ENCODE results near the gene BOC. TPM values are rescaled to one million over a fixed set of nuclear protein-coding genes. Genes with fewer than 3 reads are reported as not detected.

Gene BOC
- total RNA-seq, 1 donor from 2014 or later = 20.2 TPM

GRCh38 chr3:113275929-113276750 lies 64.8 kb downstream of the BOC start:
- Mint-ChIP-seq H3K4me3 (ENCODE audit: unreplicated experiment) (no peak overlapping the region), H3K9me3 (ENCODE audit: unreplicated experiment) (no peaks in the 10 kb centered on the region), H3K4me1 (ENCODE audit: low read depth, unreplicated experiment) (peaks cover 17% of the 10 kb centered on the region), H3K27me3 (ENCODE audit: low read depth, unreplicated experiment) (peaks cover 1% of the 10 kb centered on the region), H3K36me3 (ENCODE audit: low read depth, unreplicated experiment) (peaks cover 24% of the 10 kb centered on the region), H3K27ac (ENCODE audit: unreplicated experiment) (peak overlapping the region; percentile 41)
- Histone ChIP-seq H3K36me3 (ENCODE audit: insufficient read depth, low read length) (peaks cover 2% of the 10 kb centered on the region), H3K4me2 (ENCODE audit: low read length) (peak overlapping the region; percentile 86), H3K27me3 (ENCODE audit: insufficient read depth, low read length) (no peaks in the 10 kb centered on the region), H2AFZ (ENCODE audit: low read depth, low read length) (peak overlapping the region; percentile 23), H3K4me1 (ENCODE audit: insufficient read depth, low read length) (peaks cover 17% of the 10 kb centered on the region), H3K9me3 (ENCODE audit: insufficient read depth, low read depth, low read length) (no peaks in the 10 kb centered on the region), H3K27ac (ENCODE audit: low read depth, low read length) (peak overlapping the region; percentile 59), H3K79me2 (ENCODE audit: insufficient read depth, low read length) (no peaks in the 10 kb centered on the region), H4K20me1 (ENCODE audit: insufficient read depth, low read length) (no peaks in the 10 kb centered on the region), H3K9ac (ENCODE audit: low read length) (peak overlapping the region; percentile 73), H3K4me3 (ENCODE audit: insufficient read depth, low read depth, low read length) (peak overlapping the region; percentile 44)
- TF ChIP-seq EZH2 (IDR thresholded peaks at IDR 0.05; ENCODE audit: insufficient read depth, low read length) = no peak
- TF ChIP-seq CTCF (IDR thresholded peaks at IDR 0.05; ENCODE audit: insufficient read depth, low read depth, low read length) = no peak
- DNase-seq (ENCODE audit: low read depth) (peak; percentile 59), FAIRE-seq (peak; percentile 58)

- Mint-ChIP-seq H3K27ac (ENCODE audit: unreplicated experiment) (peak overlapping the region; percentile 41), H3K9me3 (ENCODE audit: unreplicated experiment) (no peaks in the 10 kb centered on the region), H3K4me3 (ENCODE audit: unreplicated experiment) (no peak overlapping the region), H3K27me3 (ENCODE audit: low read depth, unreplicated experiment) (peaks cover 1% of the 10 kb centered on the region), H3K36me3 (ENCODE audit: low read depth, unreplicated experiment) (peaks cover 26% of the 10 kb centered on the region), H3K4me1 (ENCODE audit: low read depth, unreplicated experiment) (peaks cover 17% of the 10 kb centered on the region)
- Histone ChIP-seq H3K79me2 (ENCODE audit: insufficient read depth, low read length) (no peaks in the 10 kb centered on the region), H2AFZ (ENCODE audit: low read depth, low read length) (peak overlapping the region; percentile 23), H3K9me3 (ENCODE audit: insufficient read depth, low read depth, low read length) (no peaks in the 10 kb centered on the region), H3K27me3 (ENCODE audit: insufficient read depth, low read length) (no peaks in the 10 kb centered on the region), H3K4me2 (ENCODE audit: low read length) (peak overlapping the region; percentile 86), H3K27ac (ENCODE audit: low read depth, low read length) (peak overlapping the region; percentile 59), H3K4me1 (ENCODE audit: insufficient read depth, low read length) (peaks cover 17% of the 10 kb centered on the region), H4K20me1 (ENCODE audit: insufficient read depth, low read length) (no peaks in the 10 kb centered on the region), H3K9ac (ENCODE audit: low read length) (peak overlapping the region; percentile 73), H3K36me3 (ENCODE audit: insufficient read depth, low read length) (peaks cover 2% of the 10 kb centered on the region), H3K4me3 (ENCODE audit: insufficient read depth, low read depth, low read length) (peak overlapping the region; percentile 44)
- FAIRE-seq = no peak
- DNase-seq (ENCODE audit: low read depth) = no peak
- no peak for TF ChIP-seq EZH2 (IDR thresholded peaks at IDR 0.05; ENCODE audit: insufficient read depth, low read length)
- TF ChIP-seq CTCF (IDR thresholded peaks at IDR 0.05; ENCODE audit: insufficient read depth, low read depth, low read length) = no peak
These were observed 65.4 kb downstream of the BOC start for GRCh38 chr3:113276751-113277080.

GRCh38 chr3:113277414-113277813 lies 66.1 kb downstream of the BOC start:
- peaks cover 2% of the 10 kb centered on the region for H3K36me3 ChIP-seq (ENCODE audit: insufficient read depth, low read length)
- no peak overlapping the region for H3K9ac ChIP-seq (ENCODE audit: low read length)
- H3K27ac Mint-ChIP-seq (ENCODE audit: unreplicated experiment) = no peak overlapping the region
- no peaks in the 10 kb centered on the region for H3K79me2 ChIP-seq (ENCODE audit: insufficient read depth, low read length)
- H4K20me1 ChIP-seq (ENCODE audit: insufficient read depth, low read length) = no peaks in the 10 kb centered on the region
- no peaks in the 10 kb centered on the region for H3K27me3 ChIP-seq (ENCODE audit: insufficient read depth, low read length)
- H3K9me3 ChIP-seq (ENCODE audit: insufficient read depth, low read depth, low read length) = no peaks in the 10 kb centered on the region
- no peak overlapping the region for H3K27ac ChIP-seq (ENCODE audit: low read depth, low read length)
- H3K4me1 ChIP-seq (ENCODE audit: insufficient read depth, low read length) = peaks cover 17% of the 10 kb centered on the region
- no peak overlapping the region for H3K4me3 ChIP-seq (ENCODE audit: insufficient read depth, low read depth, low read length)
- H3K4me3 Mint-ChIP-seq (ENCODE audit: unreplicated experiment) = no peak overlapping the region
- H2AFZ ChIP-seq (ENCODE audit: low read depth, low read length) = no peak overlapping the region
- no peak for FAIRE-seq
- H3K36me3 Mint-ChIP-seq (ENCODE audit: low read depth, unreplicated experiment) = peaks cover 30% of the 10 kb centered on the region
- no peak for TF ChIP-seq CTCF (IDR thresholded peaks at IDR 0.05; ENCODE audit: insufficient read depth, low read depth, low read length)
- TF ChIP-seq EZH2 (IDR thresholded peaks at IDR 0.05; ENCODE audit: insufficient read depth, low read length) = no peak
- no peak overlapping the region for H3K4me2 ChIP-seq (ENCODE audit: low read length)
- DNase-seq (ENCODE audit: low read depth) = no peak
- H3K9me3 Mint-ChIP-seq (ENCODE audit: unreplicated experiment) = no peaks in the 10 kb centered on the region
- peaks cover 5% of the 10 kb centered on the region for H3K27me3 Mint-ChIP-seq (ENCODE audit: low read depth, unreplicated experiment)
- H3K4me1 Mint-ChIP-seq (ENCODE audit: low read depth, unreplicated experiment) = peaks cover 17% of the 10 kb centered on the region
